HepG2 (cell line): Measurements from ENCODE around the gene C2orf81. TPM values are rescaled to one million over a fixed set of nuclear protein-coding genes. Genes with fewer than 3 reads are reported as not detected.

Experiments
- AHDC1 ChIP-seq: sonication (generic); formaldehyde crosslinking; IDR thresholded peaks from 2 replicates; pipeline ENCODE4 v1.5.1; 2020; ENCODE audit warnings: mild to moderate bottlenecking, missing genetic modification reagents, borderline replicate concordance
- CTCF ChIP-seq: sonication (generic); formaldehyde crosslinking; IDR thresholded peaks from 2 replicates; pipeline ENCODE4 v1.5.0; 2020; ENCODE audit warnings: mild to moderate bottlenecking, missing genetic modification reagents, moderate library complexity
- HBP1 ChIP-seq: IDR thresholded peaks from 2 replicates; pipeline ENCODE4 v1.6.1; 2016; ENCODE audit warnings: low read depth, control low read depth
- MNT ChIP-seq: fragments of 450-650 bp; IDR thresholded peaks from 2 replicates; pipeline ENCODE4 v1.6.1; 2016
- RXRB ChIP-seq: IDR thresholded peaks from 2 replicates; pipeline ENCODE4 v1.6.1; 2016; ENCODE audit warnings: borderline replicate concordance, missing genetic modification reagents, missing compliant biosample characterization
- ZHX1 ChIP-seq: sonication (generic); formaldehyde crosslinking; IDR thresholded peaks from 2 replicates; pipeline ENCODE4 v1.8.1; 2022; ENCODE audit warnings: low read depth, mild to moderate bottlenecking, missing genetic modification reagents
- ZNF282 ChIP-seq: fragments of 450-650 bp; IDR thresholded peaks from 2 replicates; pipeline ENCODE4 v1.6.1; 2018; ENCODE audit not compliant: partially characterized antibody
- ZNF710 ChIP-seq: sonication (generic); formaldehyde crosslinking; IDR thresholded peaks from 2 replicates; pipeline ENCODE4 v1.5.0; 2020; ENCODE audit warnings: mild to moderate bottlenecking, missing genetic modification reagents, borderline replicate concordance
- polyA plus RNA-seq, 8 experiments: library from polyadenylated mRNA; depleted of rRNA in 3 of 8; stranded (reverse) in 7 of 8; unstranded in 1 of 8; fragments of >200 nt; fragmentation: Illumina TruSeq in 4 of 8; extraction: Trizol in 4 of 8; gene quantifications; 2 replicates each; pipeline versions ENCODE4 v1.2.1 to v1.2.3, GENCODE V29; 2011 to 2016; ENCODE audit warnings: low read depth in 4 of 8, missing spikeins in 1 of 8, mixed read lengths in 1 of 8; ENCODE audit not compliant: insufficient read depth in 1 of 8
- total RNA-seq, 5 experiments: library from RNA; depleted of rRNA; stranded (reverse); fragments of >200 nt; fragmentation: Illumina TruSeq; extraction: Trizol; gene quantifications; 2 replicates each; pipeline ENCODE4 v1.2.3, GENCODE V29; 2016; ENCODE audit warnings: low read depth in 1 of 5

The C2orf81 gene
- total and polyA plus RNA-seq, 2 of the 13 experiments (the other 11 are each of a cell fraction or from before 2014, with no cell fraction given), result 0.15 to 0.17 TPM

- TF ChIP-seq ZHX1 (CRISPR knock-in tag) (no peak), ZNF710 (CRISPR knock-in tag) (no peak), RXRB (CRISPR knock-in tag) (0 out of 2 replicates have a peak, but pooled peaks have one; percentile 28), HBP1 (CRISPR knock-in tag) (no peak), CTCF (no peak), MNT (no peak), AHDC1 (CRISPR knock-in tag) (no peak), ZNF282 (no peak)
Observed at GRCh38 chr2:74425523-74425922, 4.1 kb upstream of the C2orf81 start (continued).
